GM03348 (cell line): ENCODE data around the gene KIAA0825.
A peak's percentile ranks its signal among the peaks of the same experiment; 100 is the strongest.

Source experiments
- DNase-seq: peaks from one replicate; pipeline ENCODE4 v3.0.0; 2012; ENCODE audit warnings: low spot score

Gene KIAA0825, protein sequence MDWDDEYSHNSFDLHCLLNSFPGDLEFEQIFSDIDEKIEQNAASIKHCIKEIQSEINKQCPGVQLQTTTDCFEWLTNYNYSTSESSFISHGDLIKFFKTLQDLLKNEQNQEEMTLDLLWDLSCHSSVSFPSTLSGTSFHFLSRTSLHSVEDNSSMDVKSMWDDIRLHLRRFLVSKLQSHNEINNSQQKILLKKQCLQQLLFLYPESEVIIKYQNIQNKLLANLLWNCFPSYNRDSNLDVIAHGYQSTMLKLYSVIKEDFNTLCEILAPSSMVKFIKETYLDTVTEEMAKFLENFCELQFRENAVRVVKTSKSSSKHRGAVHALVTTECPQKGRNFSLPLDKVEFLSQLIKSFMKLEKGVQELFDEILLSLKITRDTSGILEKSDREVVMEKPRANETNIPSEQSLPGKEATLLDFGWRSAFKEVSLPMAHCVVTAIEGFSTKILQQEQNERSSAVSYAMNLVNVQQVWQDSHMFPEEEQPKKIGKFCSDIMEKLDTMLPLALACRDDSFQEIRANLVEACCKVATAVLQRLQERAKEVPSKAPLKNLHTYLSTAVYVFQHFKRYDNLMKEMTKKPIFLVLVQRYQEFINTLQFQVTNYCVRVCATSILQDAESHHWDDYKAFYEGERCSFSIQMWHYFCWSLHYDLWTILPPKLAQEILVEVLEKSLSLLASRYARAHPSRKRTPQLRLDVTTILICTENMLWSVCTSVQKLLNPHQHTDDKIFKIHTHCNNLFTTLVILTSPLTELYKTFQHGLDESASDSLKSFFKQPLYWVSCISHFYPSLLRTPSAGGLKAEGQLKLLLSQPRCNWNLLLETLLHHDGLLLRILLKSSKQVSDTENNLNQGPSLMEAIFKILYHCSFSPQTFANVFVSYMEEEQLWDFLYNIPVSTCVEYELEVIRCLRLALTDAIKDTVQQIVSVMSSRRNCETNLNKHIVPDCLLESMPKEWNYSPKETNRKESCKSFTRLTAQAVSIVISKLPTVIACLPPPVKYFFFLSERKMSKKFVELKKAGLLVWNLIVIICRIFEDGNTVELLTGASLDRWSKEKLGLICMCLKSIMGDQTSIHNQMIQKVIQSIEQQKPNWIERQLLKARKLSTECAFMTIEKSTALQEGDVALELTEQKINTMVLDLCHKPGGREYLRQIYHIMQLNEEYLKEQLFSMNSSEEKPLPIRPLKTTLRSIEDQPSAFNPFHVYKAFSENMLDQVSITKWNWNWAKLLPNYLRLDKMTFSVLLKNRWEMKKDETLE (N-terminal part only)

DNA sequence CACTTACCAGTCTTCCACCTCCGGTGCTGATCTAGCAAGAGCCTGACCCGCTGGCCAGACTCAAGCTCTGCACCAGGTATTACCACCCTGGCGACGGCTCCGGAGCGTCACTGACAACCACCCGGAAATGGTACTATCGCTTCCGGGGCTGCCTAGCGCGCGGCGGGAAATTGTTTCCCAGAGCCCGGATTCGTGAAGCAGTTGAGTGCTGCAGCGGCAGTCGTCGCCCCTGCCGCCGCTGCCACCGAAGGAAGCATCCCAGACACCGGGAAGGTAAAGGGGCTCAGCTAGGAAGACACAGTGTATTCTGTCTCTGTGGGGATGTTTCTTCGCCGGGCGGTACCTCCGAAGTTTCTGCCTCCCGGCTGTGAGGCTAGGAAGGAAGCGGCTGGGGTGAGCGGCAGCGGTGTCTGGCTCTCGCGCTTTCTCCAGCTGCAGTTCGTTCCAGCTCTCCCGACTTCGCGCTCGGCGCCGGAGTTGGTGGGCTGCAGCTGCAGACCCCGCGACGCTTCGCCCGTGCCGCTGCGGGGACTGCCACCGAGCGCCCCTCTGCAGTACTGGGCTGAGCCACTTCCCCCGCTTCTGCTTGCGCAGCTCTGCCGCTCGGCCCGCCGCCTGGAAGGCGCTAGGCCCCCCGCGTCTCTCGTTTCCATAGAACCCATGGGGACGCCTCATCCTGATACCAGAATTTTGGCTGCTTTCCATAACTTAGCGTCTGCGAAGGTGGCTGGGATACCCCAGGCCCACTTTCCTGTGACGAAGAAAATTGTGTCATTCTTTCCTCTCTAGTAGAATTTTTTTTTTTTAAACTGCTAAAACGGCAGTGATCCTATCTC, at the start of gene KIAA0825, which contains the start of gene SLF1:
Gene KIAA0825, minus strand, starts transcription at position 112 of the 836 bp plus-strand sequence. CDS start 81,478 bp downstream, outside the sequence.
Gene SLF1, plus strand, starts transcription at position 177 of the 836 bp plus-strand sequence. CDS start 10,142 bp downstream, outside the sequence.
- peak; percentile 89 for DNase-seq

DNA sequence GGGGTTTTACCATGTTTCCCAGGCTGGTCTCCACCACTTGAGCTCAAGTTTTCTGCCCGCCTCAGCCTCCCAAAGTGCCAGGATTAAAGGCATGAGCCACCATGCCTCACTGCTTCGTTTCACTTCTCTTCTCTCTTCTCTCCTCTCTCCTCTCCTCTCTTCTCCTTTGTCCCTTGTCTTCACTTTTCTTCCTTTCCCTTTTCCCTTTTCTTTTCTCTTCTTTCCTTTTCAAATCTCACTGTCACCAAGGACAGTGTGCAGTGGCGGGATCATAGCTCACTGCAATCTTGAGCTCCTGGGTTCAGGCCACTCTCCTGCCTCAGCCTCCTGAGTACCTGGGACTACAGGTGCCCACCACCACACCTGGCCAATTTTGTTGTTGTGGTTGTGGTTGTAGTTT, 49.5 kb upstream of the KIAA0825 start:
- no peak for DNase-seq

DNA sequence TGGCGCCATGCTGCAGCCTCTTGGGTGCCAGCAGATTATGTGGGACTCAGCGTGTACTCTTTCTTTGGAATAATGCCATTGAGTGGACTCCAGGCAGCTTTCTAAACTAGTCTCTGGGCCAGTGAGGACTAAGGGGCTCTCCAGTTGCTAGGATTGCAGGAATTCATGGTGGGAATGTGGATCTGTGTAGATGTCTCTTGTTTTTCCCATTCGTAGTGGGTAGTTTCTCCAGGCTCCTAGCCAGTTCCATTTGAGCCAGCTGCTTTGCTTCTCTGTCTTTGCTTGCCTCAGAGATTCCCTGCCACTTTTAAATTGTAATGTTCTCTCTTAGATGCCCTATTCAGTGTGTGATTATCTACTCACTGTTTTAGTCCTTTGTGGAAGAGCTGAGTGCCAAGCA, 42.7 kb upstream of the KIAA0825 start:
- DNase-seq, result no peak

GRCh38 chr5:94660506-94660905, 42.1 kb upstream of the KIAA0825 start:
- DNase-seq, result no peak

DNA sequence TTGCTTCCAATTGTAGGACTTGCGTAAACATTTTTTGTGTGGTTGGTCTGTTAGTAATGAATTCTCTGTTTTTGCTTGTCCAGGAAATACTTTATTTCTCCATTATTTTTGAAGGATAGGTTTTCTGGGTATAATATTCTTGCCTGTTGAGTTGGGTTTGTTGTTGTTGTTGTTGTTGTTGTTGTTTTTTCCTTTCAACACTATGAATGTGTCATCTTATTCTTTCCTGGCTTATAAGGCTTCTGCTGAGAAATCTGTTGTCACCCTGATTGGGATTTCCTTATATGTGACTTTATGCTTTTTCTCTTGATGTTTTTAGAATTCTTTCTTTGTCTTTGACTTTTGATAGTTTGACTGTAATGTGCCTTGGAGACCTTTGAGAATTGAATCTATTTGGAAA, 39.9 kb upstream of the KIAA0825 start:
- DNase-seq, result no peak

- DNase-seq, result no peak
Observed at GRCh38 chr5:94649874-94650273, 31.5 kb upstream of the KIAA0825 start.

DNA sequence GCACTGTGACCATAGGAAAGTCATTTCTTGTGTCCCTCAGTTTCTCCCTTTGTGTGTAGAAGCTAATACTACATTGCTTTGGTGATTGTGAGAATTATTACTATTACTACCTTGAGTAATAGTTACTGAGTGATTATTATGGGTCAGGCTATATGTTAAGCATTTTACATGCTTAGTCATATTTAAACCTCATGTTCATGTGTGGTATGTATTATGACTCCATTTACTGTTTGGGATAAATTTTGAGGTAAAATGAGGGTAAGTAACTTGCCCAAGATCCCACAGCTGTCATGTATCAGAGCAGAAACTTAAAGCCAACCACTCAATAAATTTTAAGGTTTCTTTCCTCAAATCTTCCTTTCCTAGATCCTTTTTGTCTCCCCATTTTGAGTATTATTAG, 28.4 kb upstream of the KIAA0825 start:
- no peak for DNase-seq

GRCh38 chr5:94645053-94645452, 26.6 kb upstream of the KIAA0825 start:
- DNase-seq, result no peak

GRCh38 chr5:94640176-94640575, 21.8 kb upstream of the KIAA0825 start:
- no peak for DNase-seq

DNA sequence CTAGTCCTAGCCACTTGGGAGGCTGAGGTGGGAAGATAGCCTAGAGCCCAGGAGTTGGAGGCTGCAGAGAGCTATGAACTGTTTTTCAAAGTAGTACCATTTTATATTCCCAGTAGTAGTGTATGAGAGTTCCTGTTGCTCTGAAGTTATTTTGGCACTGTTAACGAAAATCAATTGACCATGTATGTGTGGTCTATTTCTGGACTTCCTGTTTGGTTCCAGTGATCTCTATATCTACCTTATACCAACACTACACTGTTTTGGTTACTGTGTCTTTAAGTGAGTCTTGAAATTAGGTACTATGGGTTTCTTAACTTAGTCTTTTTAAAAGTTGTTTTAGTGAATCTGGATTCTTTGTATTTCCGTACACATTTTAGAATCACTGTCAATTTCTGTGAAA, 13.6 kb upstream of the KIAA0825 start:
- DNase-seq, result no peak

- DNase-seq, result no peak
Observed at GRCh38 chr5:94627191-94627590, 8.8 kb upstream of the KIAA0825 start.

DNA sequence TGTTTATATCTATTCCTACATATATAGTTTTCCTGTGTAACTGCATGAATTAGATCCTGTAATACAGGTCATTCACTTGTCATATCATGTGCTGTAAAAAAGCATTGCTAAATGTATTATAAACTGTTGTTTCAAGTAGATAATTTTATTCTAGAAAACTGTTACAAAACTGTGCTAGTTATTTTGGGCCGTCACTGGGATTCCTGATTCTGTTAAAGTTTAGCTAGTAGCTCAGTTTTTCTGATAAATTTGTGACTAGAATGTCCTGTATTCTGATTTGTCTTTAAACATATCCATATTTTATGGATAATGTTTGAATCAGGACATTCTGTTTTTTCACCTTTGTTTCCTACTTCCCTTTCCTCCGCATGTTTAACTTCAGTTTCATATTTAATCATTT, 5.5 kb upstream of the KIAA0825 start:
- DNase-seq, result no peak

GRCh38 chr5:94623011-94623410, 4.6 kb upstream of the KIAA0825 start:
- DNase-seq, result no peak

GRCh38 chr5:94621763-94622162, 3.4 kb upstream of the KIAA0825 start:
- DNase-seq, result no peak

GRCh38 chr5:94620256-94620655, 1.9 kb upstream of the KIAA0825 start:
- no peak for DNase-seq

DNA sequence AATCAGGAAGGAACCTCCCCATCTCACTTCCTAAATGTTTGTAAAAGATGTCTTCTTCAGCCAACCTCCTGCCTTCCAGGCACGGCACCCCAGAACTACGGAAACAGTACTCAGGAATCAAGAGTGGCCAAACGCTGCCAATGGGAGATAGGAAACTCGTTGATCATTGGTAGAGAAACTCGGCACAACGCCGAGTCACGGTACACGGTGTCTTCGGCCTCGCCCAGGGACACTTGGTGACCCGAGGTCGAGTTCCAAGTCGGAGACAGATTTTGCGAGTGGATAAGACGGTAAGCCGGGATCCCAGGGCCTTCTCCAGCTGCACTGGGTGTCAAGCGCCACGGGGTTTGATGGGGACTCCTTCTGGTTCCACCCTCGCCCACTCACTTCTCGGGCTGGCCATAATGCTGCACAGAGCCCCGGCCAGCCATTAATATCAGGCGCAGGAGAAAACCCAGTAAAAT, 343 bp downstream of the KIAA0825 start:
- peak; percentile 54 for DNase-seq

DNA sequence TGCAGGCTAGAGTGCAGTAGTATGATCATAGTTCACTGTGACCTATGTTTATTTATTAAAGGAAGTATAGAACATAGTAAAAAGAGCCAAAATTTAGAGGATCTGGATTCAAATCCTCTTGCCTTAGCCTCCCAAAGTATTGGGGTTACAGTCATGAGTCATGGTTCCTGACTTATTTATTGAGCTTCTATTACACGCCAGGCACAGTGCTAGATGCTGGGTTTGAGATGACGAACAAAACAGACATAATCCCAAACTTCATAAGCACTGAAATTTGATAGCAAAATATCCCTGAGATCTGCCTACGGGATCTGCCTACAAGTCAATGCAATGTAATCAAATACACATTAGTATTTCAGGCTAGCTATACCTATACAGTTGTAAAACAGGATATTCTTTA, 2.5 kb downstream of the KIAA0825 start:
- DNase-seq, result no peak

DNA sequence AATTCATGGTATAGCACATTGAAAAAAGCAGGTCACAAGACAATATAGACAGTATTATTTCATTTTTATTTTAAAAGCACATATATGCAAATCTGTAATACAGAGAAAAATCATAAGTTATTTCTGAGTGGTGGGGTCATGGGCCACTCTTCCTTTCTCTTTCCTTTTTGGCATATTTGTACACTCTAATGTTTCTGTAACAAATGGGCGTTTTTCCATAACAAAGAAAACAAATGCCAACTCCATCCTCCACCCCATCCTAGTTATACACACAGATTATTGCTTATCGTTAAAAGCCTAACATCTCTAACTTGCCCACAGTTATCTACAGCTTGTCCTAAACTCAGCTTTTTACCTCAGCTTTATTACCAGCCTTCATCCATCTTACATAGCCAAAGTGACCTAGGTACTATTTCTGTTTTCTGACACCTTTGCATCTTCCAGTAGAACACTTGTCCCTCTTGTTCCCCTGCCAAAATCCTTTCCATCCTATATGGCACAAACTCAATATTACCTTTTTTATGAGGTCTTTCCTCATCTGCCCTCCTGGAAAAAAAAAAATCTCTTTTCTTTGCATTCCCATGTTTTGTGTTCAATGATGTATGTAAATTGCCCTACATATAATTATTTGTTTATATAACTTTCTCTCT, 4.1 kb downstream of the KIAA0825 start:
- DNase-seq, result no peak

GRCh38 chr5:94613583-94613982, 4.8 kb downstream of the KIAA0825 start:
- DNase-seq, result no peak

- no peak for DNase-seq
Observed at GRCh38 chr5:94595281-94595840, 23.0 kb downstream of the KIAA0825 start.
